Mesothelial cell of epicardium (in vitro differentiated cells): ENCODE results near the gene KAZN. TPM values are rescaled to one million over a fixed set of nuclear protein-coding genes. Genes with fewer than 3 reads are reported as not detected.

ENCODE experiments used
- DNase-seq, 2 experiments: peaks; one replicate each; pipeline ENCODE4 v3.0.0; 2021; ENCODE audit warnings: low spot score in 2 of 2; ENCODE audit not compliant: unreplicated experiment in 2 of 2
- H3K27ac Mint-ChIP-seq: 2 replicates; pipeline ENCODE4 v1.8.0; 2021; ENCODE audit warnings: mixed read lengths
- H3K27me3 Mint-ChIP-seq: 2 replicates; pipeline ENCODE4 v1.8.0; 2021; ENCODE audit warnings: low read depth, mixed read lengths
- H3K36me3 Mint-ChIP-seq: 2 replicates; pipeline ENCODE4 v1.8.0; 2021; ENCODE audit warnings: mixed read lengths
- H3K4me1 Mint-ChIP-seq: 2 replicates; pipeline ENCODE4 v1.8.0; 2021; ENCODE audit warnings: mixed read lengths
- H3K4me3 Mint-ChIP-seq: 2 replicates; pipeline ENCODE4 v1.8.0; 2021; ENCODE audit warnings: mild to moderate bottlenecking, moderate library complexity, mixed read lengths
- H3K9me3 Mint-ChIP-seq: 2 replicates; pipeline ENCODE4 v1.8.0; 2021; ENCODE audit warnings: mixed read lengths
- CTCF ChIP-seq: fragments of 200-600 bp; sonication (generic); IDR thresholded peaks from one replicate; pipeline ENCODE4 v1.5.0; 2021; ENCODE audit warnings: antibody characterized with exemption; ENCODE audit not compliant: unreplicated experiment
- total RNA-seq: library from RNA; stranded (reverse); gene quantifications from 3 replicates; pipeline ENCODE4 v1.2.1, GENCODE V29; 2021

Gene KAZN
- total RNA-seq, 1 donor from 2014 or later, result 38.4 TPM

DNA sequence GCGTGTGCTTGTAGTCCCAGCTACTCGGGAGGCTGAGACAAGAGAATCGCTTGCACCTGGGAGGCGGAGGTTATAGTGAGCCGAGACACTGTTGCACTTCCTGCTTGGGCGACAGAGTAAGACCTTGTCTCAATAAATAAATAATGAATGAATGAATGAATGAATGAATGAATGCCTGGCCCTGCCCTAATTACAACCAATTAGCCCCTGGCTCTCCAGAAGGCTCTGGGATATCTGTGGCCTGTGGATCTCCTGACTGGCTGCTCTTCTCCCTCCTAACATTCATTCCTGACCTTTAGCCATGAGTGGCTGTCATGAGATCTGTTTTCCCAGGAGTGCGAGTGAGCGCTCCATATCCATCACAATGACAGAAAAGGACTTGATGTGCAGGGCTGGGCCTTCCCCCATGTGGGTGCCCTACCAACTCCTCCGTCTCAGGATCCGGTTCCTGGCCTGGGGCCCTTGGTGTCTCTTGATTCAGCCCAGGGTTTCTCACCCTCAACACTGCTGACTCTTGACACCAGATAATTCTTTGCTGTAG, 311.5 kb downstream of the KAZN start:
- no peak overlapping the region for H3K4me3 Mint-ChIP-seq
- no peaks in the 10 kb centered on the region for H3K9me3 Mint-ChIP-seq
- H3K27ac Mint-ChIP-seq, result peak overlapping the region; percentile 61
- DNase-seq, result no peak
- H3K4me1 Mint-ChIP-seq, result peaks cover 37% of the 10 kb centered on the region
- H3K27me3 Mint-ChIP-seq, result no peaks in the 10 kb centered on the region
- no peak for TF ChIP-seq CTCF
- no peaks in the 10 kb centered on the region for H3K36me3 Mint-ChIP-seq

GRCh38 chr1:14910984-14911721, 312.7 kb downstream of the KAZN start:
- peak overlapping the region; percentile 92 for H3K27ac Mint-ChIP-seq
- H3K4me3 Mint-ChIP-seq, result no peak overlapping the region
- no peak for DNase-seq
- no peaks in the 10 kb centered on the region for H3K27me3 Mint-ChIP-seq
- no peaks in the 10 kb centered on the region for H3K36me3 Mint-ChIP-seq
- no peak for TF ChIP-seq CTCF
- no peaks in the 10 kb centered on the region for H3K9me3 Mint-ChIP-seq
- H3K4me1 Mint-ChIP-seq, result peaks cover 37% of the 10 kb centered on the region

DNA sequence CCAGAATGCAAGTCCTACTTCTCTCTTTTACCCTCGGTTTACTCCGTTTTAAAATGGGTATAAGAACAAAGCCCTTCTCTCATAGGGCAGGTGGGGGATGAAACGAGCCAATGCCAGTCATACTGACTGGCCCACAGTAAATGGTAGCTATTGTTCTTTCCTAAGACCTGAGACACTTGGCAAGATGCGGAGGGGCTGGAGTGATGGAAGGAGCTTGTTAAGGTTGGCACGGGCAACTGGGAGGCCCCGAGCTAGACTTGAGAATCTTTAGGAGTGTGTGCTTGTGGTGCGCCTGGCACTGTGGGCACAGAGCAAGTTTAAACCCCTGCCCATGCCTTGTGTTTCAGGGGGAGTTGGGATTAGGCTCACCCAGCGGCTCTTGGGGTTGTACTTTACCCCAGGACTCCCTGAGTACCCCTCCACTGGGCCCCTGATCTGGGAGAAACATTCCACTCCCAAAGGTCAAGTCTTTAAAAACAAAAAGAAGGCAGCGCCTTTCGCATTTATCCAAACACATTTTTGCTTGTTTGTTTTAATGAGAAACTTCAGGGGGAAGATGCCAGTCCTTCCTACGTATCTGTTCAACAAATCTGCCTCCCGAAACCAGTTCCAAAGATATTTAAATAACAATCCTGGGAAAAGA, 314.5 kb downstream of the KAZN start:
- Mint-ChIP-seq H3K27ac (peak overlapping the region; percentile 80), H3K27me3 (no peaks in the 10 kb centered on the region), H3K36me3 (no peaks in the 10 kb centered on the region), H3K4me3 (no peak overlapping the region), H3K9me3 (no peaks in the 10 kb centered on the region), H3K4me1 (peaks cover 37% of the 10 kb centered on the region)
- no peak for DNase-seq
- TF ChIP-seq CTCF, result no peak

DNA sequence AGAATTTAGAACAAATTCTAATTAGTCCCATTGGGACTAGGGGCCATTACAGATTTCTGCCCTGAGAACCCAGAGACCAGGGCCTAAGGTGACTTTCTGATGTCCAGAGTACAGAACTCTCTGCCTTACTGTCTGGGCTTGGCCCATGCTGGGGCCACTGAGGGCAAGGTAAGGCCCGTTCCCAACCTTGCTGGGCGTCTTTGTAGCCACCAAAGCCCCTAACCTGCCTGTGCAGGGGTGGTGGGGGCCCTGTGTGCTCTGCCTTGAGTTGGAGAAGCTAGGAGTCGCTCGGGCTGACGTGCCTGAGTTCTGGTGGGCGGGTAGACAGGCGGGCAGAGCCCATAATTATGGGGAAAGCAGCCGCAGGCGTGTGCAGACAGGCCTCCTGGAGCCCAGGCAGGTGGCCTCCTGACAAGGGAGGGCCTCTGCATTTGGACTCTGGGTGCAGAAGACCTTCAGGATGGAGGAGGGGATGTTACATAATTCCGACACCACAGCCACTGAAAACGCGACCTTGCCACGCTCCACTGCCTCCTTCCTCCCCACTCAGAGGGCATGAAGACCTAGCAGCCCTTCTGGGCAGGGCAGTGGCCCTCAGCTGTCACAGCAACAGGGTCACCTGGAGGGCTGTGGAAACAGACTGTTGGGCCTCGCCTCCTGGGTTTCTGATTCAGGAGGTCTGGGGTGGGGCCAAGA, 315.1 kb downstream of the KAZN start:
- Mint-ChIP-seq H3K27ac (peak overlapping the region; percentile 80), H3K9me3 (no peaks in the 10 kb centered on the region), H3K27me3 (no peaks in the 10 kb centered on the region), H3K4me1 (peaks cover 37% of the 10 kb centered on the region), H3K36me3 (no peaks in the 10 kb centered on the region), H3K4me3 (no peak overlapping the region)
- TF ChIP-seq CTCF, result no peak
- DNase-seq, result no peak

DNA sequence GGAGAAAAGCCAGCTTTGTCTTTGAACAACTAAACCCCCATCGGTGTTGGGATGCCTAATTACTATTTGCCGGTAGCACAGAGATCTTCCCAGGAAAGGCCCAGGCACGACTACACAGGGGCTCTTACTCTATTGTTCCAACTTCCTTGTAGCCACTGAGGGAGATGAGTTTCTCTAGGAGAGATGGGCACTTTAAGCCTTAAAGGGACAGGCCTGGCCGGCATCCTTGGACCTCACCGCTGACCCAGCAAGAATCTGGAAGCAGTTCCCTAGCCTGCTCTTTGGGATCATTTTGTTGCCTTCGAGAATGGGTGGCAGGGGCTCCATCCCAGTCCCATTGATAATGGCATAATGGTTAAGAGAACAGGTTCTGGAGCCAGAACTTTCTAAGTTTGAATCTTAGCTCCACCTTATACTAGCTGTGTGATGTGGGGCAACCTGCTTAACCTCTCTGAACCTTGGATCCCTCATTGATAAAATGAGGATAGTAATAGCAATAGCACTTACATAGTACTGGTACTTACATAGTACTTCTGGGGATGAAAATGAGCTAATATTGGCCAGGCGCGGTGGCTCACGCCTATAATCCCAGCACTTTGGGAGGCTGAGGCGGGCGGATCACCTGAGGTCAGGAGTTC, 316.0 kb downstream of the KAZN start:
- Mint-ChIP-seq H3K36me3 (no peaks in the 10 kb centered on the region), H3K27ac (peak overlapping the region; percentile 30), H3K4me1 (peaks cover 37% of the 10 kb centered on the region), H3K4me3 (no peak overlapping the region), H3K9me3 (no peaks in the 10 kb centered on the region), H3K27me3 (no peaks in the 10 kb centered on the region)
- TF ChIP-seq CTCF, result no peak
- no peak for DNase-seq
